EL (cell line): Measurements from ENCODE around the gene EPHX1.
A peak's percentile ranks its signal among the peaks of the same experiment; 100 is the strongest.
"Not testable (repeated sequence)": the region's sequence is repeated elsewhere in the genome, so short reads cannot be mapped to it uniquely, and the experiment has no call there.

Experiments
- DNase-seq: peaks from one replicate; pipeline ENCODE4 v3.0.0-alpha.2; 2016

Gene EPHX1

DNA sequence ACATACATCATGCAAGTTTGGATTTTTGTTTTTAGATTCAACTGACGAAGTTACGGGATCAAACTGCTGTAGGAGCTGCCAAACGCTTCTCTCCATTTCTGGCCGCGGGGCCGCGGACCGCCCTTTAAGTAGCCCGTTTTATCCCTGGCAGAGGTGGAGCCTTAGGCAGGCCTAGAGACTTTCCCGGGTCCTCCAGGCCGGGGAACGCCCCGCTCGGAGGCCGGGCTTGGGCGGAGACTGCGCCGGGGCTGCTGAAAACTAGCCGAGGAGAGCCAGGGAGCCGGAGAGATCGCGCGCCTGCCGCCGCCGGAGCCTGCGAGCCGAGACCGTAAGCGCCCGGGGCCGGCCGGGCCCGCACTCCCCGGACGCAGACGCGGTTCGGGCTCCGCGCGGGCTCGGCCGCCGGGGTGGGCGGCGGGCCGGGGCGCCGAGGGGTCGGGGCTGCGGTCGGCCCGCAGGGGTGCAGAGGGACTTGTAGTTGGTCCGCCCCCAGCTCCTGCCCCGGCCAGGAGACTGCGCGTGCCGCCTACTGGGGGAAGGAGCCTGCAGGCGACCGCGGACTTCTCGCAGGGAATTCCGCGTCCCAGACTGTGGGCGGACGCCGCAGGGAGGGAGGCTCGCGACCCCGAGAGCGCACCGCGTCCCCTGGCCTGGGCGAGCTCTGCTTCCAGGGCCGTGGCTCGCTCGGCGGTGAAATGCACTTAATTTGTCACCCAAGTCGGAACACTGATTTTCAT, at the start of gene EPHX1:
Gene EPHX1, plus strand, starts transcription at position 283 of the 737 bp plus-strand sequence. CDS start 18,606 bp downstream, outside the sequence.
- peak; percentile 91 for DNase-seq

DNA sequence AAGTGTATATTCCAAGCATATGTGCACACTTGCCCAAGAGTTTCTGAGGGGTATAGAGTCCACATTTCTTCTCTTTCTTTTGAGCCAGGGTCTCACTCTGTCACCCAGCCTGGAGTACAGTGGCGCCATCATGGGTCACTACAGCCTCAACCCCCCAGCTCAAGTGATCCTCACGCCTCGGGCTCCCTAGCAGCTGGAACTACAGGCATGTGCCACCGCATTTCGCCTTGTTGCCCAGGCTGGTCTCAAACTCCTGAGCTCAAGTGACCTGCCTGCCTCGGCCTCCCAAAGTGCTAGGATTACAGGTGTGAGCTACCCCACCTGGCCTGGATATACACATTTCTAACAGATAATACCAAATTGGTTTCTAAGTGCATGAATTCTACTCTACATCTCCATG, 49.4 kb upstream of the EPHX1 start:
- DNase-seq: no peak

DNA sequence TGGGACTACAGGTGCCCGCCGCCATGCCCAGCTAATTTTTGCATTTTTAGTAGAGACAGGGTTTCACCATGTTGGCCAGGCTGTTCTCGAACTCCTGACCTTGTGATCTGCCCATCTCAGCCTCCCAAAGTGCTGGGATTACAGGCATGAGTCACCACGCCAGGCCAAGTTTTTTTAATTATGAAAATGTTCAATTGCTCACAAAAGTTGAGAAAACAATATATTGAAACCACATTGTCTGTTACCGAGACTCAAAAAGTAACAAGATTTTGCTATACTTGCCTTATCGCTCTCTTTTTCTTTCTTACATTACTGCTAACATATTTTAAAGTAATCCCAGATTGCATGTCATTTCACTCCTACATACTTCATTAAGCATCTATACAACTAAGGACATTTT, 48.5 kb upstream of the EPHX1 start:
- DNase-seq: not testable (repeated sequence)

DNA sequence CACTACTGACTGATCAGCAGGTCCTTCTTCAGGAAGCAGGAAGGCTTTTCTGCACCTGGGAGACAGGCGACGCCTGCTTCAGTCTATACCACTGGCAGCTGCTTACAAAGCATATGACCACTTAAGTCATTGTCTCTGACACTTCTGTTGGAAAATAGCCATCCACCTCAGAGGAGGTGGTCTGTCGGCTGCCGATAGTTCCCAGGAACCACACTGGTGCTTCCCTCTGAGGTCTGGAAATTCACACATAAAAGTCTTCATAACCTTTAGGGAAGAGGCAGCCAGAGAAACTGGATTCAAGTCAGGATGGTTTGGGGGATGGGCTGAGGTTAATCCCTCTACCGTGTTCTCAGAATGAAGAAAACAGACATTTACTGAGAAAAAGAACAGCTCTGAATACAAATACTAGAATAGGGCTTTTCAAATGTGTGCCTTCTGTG, 47.9 kb upstream of the EPHX1 start:
- no peak for DNase-seq

DNA sequence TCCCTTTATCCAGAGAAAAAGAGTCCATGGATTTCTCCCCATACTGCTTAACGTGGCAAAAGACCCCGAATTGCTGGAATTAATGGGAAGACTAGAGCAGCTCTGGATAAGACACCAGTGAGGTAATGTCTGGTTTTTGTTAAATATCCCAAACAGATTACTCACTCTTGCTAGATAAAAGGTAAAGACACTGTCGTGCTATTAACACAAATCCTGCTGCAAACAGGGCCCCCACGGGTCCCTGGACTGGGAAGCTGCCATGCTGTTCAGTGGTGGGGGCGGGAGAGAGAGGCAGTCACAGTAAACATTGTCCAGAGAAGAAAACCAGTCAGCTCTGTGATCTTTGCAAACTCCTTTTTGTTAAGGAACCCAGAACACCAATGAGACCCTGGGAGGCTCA, 47.5 kb upstream of the EPHX1 start:
- DNase-seq: no peak

DNA sequence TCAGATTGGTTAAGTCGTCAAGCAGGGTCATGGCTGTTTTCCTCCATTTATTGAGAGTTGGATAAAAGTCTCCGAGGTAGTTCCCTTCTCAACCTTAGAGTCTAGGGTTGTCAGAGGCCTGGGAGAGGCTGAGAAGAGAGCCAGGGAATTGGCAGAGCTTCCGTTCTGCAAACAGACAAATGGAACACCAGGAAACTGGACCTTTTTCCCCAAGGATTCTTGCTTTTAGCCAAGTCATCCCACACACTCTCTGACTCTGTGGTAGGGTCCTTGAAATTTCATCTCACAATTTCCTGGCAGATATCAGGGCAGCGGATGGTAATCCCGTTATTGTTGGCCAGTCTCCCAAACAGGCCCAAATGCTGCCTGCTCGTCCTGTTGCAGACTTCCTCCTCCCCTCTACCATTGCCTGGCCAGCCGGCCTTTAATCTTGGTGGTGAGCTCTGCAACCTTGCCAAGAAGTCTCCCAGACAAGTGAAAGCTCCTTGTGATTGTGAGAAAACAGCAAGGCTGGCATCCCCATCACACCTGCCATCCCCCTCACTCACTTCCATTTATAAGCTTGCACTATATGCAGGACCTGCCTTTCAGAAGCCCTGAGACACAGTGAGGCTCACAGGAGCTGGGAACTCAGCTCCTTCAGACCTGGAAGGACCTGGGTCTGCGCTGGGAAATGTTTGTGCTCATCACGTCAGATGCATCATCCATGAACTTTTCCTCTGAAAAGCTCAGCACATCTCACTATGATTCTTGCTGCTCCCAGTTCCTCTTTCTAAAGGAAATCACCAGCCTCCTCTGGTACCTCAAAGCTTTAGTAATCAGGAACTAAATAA, 46.0 kb upstream of the EPHX1 start:
- DNase-seq: peak; percentile 25

DNA sequence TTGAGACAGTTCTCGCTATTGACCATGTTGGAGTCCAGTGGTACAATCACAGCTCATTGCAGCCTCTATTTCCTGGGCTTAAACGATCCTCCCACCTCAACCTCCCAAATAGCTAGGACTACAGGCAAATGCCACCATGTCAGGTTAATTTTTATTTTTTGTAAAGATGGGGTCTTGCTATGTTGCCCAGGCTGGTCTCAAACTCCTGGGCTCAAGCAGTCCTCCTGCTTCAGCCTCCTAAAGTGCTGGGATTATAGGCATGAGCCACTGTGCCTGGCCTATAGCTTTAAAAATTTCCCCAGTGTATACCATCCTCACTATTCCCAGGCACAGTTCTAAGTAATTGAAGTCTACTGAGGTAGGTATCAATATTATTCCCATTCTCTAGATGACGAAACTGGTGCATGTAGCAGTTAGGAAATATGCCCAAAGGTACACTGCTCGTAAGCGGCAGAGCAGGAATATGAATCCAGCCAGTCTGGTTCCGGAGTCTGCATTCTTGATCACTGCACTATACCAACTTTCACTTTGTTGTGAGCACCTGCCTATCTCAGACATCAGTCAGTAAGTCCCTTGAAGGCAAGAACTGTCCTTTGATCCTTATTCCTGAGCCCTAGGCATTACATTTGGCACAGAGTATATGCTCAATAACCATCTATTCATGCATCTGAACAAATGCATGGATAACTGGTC, 43.8 kb upstream of the EPHX1 start:
- no peak for DNase-seq

DNA sequence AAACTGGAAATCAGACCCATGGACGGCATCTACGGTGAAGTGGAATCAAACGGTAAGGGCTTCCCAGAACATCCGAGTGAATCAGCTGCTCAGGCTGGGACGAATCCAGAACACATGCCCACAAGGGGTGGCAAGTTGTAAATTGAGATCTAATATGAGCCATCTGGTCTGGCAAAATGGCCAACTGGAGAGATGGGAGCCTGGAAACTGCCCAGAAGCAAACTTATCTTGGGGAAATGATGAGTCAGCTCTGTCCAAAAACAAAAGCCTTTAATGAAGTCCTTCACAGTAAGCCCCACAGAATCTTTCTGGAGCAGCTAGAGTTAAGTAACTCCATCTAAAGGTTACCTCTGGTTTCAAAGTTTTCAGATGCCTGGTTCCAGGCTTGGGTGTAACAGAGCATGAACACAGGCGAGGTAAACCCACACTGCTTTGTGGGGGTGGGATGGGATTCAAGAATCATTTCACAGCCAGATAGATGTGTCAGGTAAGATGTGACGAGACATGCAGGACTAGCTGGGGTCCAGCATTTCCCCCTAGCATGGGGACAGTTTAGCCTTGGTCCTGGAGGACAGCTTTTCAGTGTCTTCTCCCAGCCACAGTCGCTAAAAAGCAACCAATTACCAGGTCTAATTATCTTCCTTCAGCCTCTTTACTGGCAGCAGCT, 42.8 kb upstream of the EPHX1 start:
- DNase-seq: peak; percentile 93

DNA sequence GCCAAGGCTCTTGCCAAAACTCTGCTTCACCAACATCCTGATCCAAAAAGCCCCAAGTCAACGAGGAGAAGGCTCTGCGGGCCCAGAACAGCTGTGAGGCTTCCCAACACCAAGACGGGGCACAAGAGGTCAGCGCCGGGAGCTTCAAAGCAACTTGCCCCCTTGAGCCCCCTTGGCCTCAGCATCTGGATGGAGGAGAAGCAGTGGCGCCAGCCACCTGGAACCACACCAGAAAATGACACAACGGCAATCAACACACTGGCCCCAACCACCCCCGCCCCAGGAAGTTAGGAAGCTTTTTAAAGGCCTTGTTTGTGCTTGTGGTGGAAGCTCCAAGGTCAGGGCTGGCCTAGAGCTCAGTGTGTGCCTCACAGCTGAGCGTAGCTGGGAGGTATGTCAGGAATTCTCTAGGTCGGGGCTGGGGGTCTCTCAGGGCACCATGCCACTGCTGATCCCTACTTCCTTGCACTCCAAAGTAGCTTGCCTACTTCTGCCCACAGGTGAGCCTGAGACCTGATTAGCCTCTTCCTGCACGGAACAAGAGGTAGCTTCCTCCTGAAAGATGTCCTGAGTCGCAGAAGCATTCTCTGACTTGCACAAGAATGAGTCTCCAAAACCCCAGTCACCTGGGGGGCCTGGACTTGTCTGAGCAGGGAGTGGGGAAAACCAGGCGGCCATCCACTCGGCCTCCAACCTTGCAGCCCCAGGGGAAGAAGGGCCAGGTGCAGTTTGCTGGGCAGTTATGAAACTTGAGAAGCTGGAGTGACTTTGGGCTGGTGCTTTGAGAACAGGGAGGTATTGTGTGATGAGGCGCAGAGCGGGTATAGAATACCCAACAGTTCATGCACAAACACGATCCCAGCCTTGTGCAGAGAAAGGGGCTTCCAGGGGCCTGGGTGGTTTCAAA, 42.0 kb upstream of the EPHX1 start:
- peak; percentile 70 for DNase-seq

DNA sequence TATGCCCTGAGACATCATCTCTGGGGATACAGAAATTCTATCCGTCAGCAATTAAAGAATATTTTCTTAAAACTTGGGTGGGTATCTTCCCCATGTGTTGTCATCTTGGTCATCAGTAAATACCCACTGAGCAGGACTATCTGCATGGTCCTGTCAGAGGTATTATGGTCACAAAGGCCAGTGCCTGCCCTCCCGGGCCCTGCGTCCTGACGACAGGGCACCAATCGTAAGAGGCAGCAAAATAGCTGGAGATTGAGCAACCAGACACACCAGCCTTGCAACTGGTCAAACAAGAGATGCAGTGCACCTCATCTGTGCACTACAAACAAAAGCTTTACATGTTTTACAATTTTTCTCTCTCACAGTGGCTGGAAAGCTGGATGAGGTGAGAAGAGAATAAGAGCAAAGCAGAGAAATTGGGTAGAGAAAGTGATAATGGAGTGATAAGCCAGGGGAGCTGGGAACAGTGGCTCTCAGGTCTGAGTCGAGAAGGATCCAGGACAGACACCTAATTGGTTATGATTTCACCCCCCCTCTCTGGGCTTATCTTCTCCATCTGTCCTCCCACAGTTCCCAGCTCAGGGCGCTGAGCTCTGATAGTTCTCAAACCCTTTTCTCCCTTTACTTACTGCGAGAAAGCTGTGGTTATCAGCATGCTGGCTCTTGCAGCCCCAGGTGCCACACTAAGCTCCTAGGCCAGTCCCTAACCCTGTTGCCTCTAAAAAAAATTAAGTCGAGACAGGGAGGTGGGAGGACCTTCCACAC, 41.1 kb upstream of the EPHX1 start:
- no peak for DNase-seq

DNA sequence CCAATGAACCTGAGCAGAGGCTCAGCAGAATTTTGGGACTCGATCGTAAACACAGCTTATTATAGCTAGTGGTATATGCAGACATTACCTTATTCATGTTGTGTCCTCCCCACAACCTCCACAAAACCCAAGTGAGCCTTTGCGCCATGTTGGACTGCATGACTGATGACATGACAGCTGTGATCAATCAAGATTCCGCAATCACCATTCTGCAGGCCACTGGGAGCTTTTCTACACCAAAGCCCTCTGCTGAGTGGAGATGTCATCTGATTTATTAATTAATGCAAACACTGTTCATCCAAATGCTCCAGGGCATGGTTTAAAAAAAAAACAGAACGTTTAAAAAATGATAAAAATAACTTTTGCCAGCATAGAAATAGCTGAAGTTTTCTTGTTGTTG, 40.2 kb upstream of the EPHX1 start:
- no peak for DNase-seq

DNA sequence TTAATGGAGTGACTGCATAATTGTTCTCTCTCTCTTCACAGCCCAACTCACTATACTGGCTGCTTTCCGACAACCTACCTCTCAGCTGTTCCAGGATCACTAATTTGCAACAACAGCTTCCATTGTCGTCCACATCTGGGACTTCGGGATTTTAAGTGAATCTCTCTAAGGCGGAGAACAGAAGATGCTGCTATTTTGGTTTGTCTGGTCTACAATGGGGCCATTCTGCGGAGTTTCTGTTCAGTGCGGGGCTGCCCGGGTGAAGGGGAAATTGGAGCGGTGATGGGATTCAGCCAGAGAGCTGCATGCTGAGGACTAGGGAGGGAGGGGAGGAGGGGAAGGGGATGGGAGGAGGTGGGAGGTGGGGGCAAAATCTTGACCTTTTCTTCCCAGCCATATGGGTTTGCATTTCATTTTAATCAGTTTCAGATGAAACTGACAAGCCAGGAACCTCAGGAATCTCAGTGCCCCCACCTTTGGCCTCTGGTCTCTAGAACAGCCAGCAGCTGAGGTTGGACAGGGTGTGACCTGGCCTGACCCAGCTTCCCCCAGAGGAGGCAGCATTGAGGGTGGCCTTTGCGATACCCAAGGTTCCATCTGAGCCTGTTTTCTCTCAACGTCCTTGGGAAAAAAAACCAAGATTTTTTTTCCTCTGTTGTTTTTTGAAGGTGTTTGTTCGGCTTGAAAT, 39.2 kb upstream of the EPHX1 start:
- DNase-seq: no peak

DNA sequence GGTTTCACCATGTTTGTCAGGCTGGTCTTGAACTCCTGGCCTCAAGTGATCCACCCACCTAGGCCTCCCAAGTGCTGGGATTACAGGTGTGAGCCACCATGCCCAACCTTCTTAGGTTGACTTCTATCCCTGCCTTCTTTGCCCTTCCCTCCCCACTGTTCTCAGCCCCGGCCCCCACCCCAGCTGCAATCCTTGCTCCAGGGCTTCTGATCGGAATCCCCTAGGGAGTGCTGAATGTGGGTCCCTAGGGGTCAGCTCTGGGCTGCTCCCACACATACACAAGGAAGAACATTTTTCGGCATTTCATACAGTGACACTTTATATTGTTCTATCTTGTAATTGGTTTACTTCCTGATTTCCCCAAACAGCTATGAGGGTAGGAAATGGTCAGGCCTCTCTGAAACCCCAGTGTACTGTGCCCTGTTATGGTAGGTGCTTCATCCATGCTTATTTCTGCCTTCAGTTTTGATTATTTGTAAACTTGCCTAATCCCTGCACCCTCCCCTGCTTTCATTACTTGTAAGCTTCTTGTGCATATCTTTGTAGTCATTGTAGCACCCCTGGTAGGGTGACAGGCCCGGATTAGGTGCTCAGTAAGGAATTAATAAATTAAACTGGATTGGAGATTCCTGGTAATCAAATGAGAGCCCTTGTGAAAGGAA, 38.1 kb upstream of the EPHX1 start:
- no peak for DNase-seq

DNA sequence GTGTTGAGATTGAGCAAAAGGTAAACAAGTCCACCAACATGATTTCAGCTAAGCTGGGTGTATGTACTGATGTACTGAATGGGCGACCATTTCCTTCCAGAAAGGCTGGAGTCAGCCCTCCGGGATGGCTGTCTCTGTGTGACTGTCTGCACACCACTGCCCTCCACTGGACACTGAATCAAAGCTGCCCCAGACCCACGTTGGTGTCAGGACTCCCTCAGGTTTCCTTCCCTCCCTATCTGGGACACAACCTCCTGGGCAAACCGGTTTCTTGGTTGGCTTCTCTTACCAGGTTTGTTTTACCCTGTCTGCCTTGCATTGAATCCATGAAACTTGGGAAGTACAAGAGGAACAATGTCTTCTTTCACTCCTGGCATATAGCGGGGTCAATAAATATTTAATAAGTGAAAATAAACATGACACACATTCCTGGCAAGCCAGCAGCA, 37.6 kb upstream of the EPHX1 start:
- DNase-seq: peak; percentile 87

DNA sequence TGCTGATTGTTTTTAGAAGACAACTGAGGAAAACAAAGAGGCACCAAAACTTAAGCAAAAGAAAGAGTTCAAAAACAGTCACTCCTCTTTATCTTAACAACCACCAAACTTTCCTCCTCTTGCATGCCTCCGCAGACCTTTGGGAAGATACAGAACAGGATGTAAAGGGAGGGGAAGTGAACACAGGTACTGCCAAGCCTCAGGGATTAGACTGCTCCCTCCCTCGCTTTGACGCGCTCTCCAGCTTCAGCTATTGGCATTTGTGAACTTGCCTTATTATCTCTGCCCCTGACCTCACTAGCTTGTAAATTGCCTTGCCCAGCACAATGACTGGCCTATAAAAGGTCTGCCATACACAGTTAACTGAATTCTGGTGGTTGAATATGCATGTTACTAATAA, 37.1 kb upstream of the EPHX1 start:
- DNase-seq: no peak

DNA sequence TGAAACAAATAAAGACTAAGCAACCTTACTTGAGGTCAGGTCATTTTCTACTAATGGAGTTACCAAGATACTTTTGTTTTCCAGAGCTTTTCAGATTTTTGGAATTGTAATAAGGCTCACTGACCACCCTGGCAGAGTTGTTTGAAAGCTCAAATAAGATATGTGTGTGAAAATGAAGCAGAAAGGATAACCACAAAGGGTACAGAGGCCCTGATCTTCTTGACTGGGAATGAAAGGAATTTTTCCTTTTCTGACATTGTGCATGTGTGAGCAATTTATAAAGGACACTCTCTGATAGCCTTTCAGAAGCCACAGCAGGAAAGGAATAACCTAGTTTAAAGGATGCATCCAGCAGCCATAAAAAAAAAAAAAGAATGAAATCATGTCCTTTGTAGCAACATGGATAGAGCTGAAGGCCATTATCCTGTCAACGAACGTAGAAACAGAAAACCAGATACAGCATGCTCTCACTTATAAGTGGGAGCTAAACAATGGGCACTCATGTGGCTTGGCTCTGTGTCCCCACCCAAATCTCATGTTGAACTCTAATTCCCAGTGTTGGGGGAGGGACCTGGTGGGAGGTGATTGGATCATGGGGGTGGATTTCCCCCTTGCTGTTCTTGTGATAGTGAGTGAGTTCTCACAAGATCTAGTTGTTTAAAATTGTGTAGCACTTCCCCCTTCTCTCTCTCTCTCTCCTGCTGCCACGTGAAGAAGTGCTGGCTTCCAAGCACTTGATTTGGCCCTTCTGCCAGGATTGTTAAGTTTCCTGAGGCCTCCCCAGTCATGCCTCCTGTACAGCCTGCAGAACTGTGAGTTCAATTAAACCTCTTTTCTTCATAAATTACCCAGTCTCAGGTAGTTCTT, 35.4 kb upstream of the EPHX1 start:
- peak; percentile 35 for DNase-seq

DNA sequence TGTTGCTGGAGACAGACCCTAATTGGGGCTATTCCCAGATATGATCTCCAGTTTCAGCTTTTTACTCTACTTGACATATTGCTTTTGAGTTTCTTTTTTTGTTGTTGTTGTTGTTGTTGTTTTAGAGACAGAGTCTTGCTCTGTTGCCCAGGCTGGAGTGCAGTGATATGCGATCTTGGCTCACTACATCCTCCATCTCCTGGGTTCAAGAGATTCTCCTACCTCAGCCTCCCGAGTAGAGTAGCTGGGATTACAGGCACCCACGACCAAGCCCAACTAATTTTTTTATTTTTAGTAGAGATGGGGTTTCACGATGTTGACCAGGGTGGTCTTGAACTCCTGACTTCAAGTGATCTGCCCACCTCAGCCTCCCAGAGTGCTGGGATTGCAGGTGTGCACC, 33.6 kb upstream of the EPHX1 start:
- no peak for DNase-seq

DNA sequence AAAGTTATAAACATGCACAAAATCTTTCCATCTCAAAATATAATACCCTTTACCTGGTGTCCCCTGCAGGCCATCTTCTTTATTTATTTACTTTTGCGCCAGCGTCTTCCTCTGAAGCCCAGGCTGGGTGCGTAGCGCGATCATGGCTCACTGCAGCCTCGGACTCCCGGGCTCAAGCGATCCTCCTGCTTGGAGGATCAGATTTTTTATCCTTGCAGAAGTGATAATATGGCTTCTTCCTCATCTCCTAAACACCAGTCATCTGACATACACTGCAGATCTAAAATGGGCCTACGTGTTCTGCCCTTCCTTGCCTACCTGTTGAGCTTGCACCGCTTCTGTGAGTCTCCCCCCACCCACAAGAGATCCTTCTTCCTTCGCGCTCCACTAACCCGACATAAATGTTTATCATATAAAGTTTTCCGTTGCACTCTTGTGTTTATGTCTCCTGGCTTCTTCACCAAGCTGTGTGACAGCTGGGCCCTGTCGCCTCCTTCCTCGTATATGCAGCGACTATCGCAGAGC, 32.8 kb upstream of the EPHX1 start:
- no peak for DNase-seq
